ENCODE results near the gene BTBD3. TPM values are rescaled to one million over a fixed set of nuclear protein-coding genes. Genes with fewer than 3 reads are reported as not detected.

The BTBD3 gene
- total and polyA plus RNA-seq, 2 donors (not counting 3 experiments of a cell fraction or from before 2014, with no cell fraction given), result 18.6 to 29.3 TPM

DNA sequence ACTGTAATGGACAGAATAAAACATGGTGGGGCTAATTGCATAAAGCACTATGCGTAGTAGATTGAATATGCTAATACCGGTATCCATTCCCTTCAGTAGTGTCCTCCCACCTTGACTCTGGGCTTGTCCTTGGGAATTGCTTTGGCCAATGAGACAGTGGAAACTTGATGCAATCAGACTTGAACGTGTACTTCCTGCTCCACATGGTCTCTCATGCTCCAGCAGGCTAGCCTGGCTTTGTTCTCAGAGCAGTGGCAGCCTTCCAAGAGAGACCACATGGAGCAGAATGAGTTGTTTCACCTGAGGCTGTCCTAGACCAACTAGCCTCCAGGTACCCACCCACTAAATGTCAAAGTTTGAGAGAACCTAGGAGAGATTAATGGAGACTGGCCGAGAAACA is 37.0 kb upstream of the BTBD3 start:
- H3K9me3 ChIP-seq (replicated peaks; ENCODE audit: control insufficient read depth, insufficient read depth, low read length), result no peaks in the 10 kb centered on the region
- dilution Hi-C loops (cut with MboI; ENCODE audit: extremely low pct_ligation_motif_present, low sequenced_read_pairs), result no loop called here
- H3K79me2 ChIP-seq (ENCODE audit: control insufficient read depth, insufficient read depth, low read length), result no peaks in the 10 kb centered on the region
- H3K36me3 ChIP-seq (ENCODE audit: control insufficient read depth in 2 of 2, extremely low read depth in 1 of 2, insufficient read depth in 2 of 2, low read length in 2 of 2), result no peaks in the 10 kb centered on the region
- no peak overlapping the region for H3K9ac ChIP-seq (replicated peaks; ENCODE audit: extremely low read depth, insufficient read depth, low read length)
- H3K27me3 ChIP-seq (ENCODE audit: control insufficient read depth in 2 of 2, insufficient read depth in 2 of 2, low read length in 2 of 2), result peaks cover 0 to 4% of the 10 kb centered on the region in 2 experiments
- H3K4me3 ChIP-seq (replicated peaks in 1 of 3; ENCODE audit: insufficient read depth in 1 of 3, low read depth in 1 of 3, low read length in 3 of 3), result no peak overlapping the region
- H3K27ac ChIP-seq (ENCODE audit: insufficient read depth, low read depth, low read length), result no peak overlapping the region
- no peaks in the 10 kb centered on the region for H4K20me1 ChIP-seq (replicated peaks; ENCODE audit: control insufficient read depth, extremely low read depth, insufficient read depth, low read length)
- TF ChIP-seq MYC (IDR thresholded peaks at IDR 0.05; ENCODE audit: low read depth, low read length) (no peak), EZH2 (IDR thresholded peaks at IDR 0.05; ENCODE audit: borderline replicate concordance, low read depth, low read length, severe bottlenecking) (no peak), GATA2 (IDR thresholded peaks at IDR 0.05; ENCODE audit: insufficient read depth, insufficient read length, low read depth, low read length) (no peak), POLR2A (IDR thresholded peaks at IDR 0.05; ENCODE audit: low read depth, low read length) (no peak), POLR2AphosphoS5 (IDR thresholded peaks at IDR 0.05; ENCODE audit: insufficient read depth, low read depth, low read length) (no peak)
- TF ChIP-seq, protein P1, sequence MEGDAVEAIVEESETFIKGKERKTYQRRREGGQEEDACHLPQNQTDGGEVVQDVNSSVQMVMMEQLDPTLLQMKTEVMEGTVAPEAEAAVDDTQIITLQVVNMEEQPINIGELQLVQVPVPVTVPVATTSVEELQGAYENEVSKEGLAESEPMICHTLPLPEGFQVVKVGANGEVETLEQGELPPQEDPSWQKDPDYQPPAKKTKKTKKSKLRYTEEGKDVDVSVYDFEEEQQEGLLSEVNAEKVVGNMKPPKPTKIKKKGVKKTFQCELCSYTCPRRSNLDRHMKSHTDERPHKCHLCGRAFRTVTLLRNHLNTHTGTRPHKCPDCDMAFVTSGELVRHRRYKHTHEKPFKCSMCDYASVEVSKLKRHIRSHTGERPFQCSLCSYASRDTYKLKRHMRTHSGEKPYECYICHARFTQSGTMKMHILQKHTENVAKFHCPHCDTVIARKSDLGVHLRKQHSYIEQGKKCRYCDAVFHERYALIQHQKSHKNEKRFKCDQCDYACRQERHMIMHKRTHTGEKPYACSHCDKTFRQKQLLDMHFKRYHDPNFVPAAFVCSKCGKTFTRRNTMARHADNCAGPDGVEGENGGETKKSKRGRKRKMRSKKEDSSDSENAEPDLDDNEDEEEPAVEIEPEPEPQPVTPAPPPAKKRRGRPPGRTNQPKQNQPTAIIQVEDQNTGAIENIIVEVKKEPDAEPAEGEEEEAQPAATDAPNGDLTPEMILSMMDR (IDR thresholded peaks at IDR 0.05; ENCODE audit: extremely low read depth in 1 of 2, insufficient read depth in 1 of 2, low read depth in 1 of 2, low read length in 2 of 2), result no peak
- CTCF ChIA-PET, result interaction anchor here (1.4 kb wide), 1 partner anchor 17 kb away, joined by 3 read pairs; no protein-coding TSS in a partner anchor
- no peak overlapping the region for H3K4me2 ChIP-seq (ENCODE audit: insufficient read depth, low read length)
- H3K9me1 ChIP-seq (replicated peaks; ENCODE audit: control insufficient read depth, extremely low read depth, insufficient read depth, low read length), result no peaks in the 10 kb centered on the region
- FAIRE-seq, result no peak
- no peaks in the 10 kb centered on the region for H3K4me1 ChIP-seq (ENCODE audit: control insufficient read depth, extremely low read depth, insufficient read depth, low read length)
- no TSS peak for BruUV-seq (replicated peaks)
- POLR2A ChIA-PET, result no interaction called here
- H2AFZ ChIP-seq (ENCODE audit: low read depth, low read length), result no peak overlapping the region
- no peak for DNase-seq (ENCODE audit: low read depth, low spot score)
- intact Hi-C loops (cut with micrococcal nuclease), result no loop called here

DNA sequence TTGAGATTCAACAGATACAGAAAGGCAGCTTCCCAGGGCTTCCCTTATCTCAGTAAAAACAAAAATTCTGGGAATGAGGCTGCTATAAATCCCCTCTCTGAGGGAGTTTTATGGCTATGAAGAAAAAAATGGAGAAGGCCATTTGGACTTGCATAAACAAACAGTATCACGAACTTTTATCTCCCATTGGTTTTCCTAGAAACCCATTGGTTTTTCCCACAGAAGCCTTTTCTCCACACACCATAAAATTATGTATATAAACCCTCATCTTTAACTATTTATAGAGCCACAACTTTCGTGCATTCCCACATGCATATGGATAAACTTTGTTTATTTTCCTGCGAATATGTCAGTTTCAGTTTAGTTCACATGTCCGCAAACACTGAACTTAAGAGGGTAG is 36.2 kb upstream of the BTBD3 start:
- TF ChIP-seq MYC (IDR thresholded peaks at IDR 0.05; ENCODE audit: low read depth, low read length), result no peak
- Histone ChIP-seq H3K9me1 (replicated peaks; ENCODE audit: control insufficient read depth, extremely low read depth, insufficient read depth, low read length) (no peaks in the 10 kb centered on the region), H2AFZ (ENCODE audit: low read depth, low read length) (no peak overlapping the region), H4K20me1 (replicated peaks; ENCODE audit: control insufficient read depth, extremely low read depth, insufficient read depth, low read length) (no peaks in the 10 kb centered on the region), H3K4me3 (replicated peaks in 1 of 3; ENCODE audit: insufficient read depth in 1 of 3, low read depth in 1 of 3, low read length in 3 of 3) (no peak overlapping the region), H3K9ac (replicated peaks; ENCODE audit: extremely low read depth, insufficient read depth, low read length) (no peak overlapping the region), H3K27me3 (ENCODE audit: control insufficient read depth in 2 of 2, insufficient read depth in 2 of 2, low read length in 2 of 2) (peaks cover 2 to 4% of the 10 kb centered on the region in 2 experiments), H3K27ac (ENCODE audit: insufficient read depth, low read depth, low read length) (no peak overlapping the region), H3K9me3 (replicated peaks; ENCODE audit: control insufficient read depth, insufficient read depth, low read length) (no peaks in the 10 kb centered on the region), H3K4me2 (ENCODE audit: insufficient read depth, low read length) (no peak overlapping the region), H3K4me1 (ENCODE audit: control insufficient read depth, extremely low read depth, insufficient read depth, low read length) (no peaks in the 10 kb centered on the region), H3K36me3 (ENCODE audit: control insufficient read depth in 2 of 2, extremely low read depth in 1 of 2, insufficient read depth in 2 of 2, low read length in 2 of 2) (no peaks in the 10 kb centered on the region), H3K79me2 (ENCODE audit: control insufficient read depth, insufficient read depth, low read length) (no peaks in the 10 kb centered on the region)
- DNase-seq (ENCODE audit: low read depth, low spot score) (no peak), FAIRE-seq (no peak)
- dilution Hi-C loops (cut with MboI; ENCODE audit: extremely low pct_ligation_motif_present, low sequenced_read_pairs), result no loop called here
- BruUV-seq (replicated peaks), result no TSS peak
- intact Hi-C loops (cut with micrococcal nuclease), result no loop called here
- ChIA-PET CTCF (interaction anchor here (0.6 kb wide), 1 partner anchor 9 kb away, joined by 3 read pairs; no protein-coding TSS in a partner anchor), POLR2A (no interaction called here)

All from endothelial cell of umbilical vein (primary cell).